ENCODE measurements around the gene TTC28. TPM values are rescaled to one million over a fixed set of nuclear protein-coding genes. Genes with fewer than 3 reads are reported as not detected.

TTC28 gene
- total RNA-seq, 1 donor from 2014 or later: 23.2 TPM

- FAIRE-seq (no peak), DNase-seq (ENCODE audit: low read depth) (no peak)
- H3K36me3 ChIP-seq (ENCODE audit: insufficient read depth, low read length): no peaks in the 10 kb centered on the region
- Mint-ChIP-seq H3K4me3 (ENCODE audit: unreplicated experiment) (no peak overlapping the region), H3K9me3 (ENCODE audit: unreplicated experiment) (peaks cover 18% of the 10 kb centered on the region), H3K27me3 (ENCODE audit: low read depth, unreplicated experiment) (no peaks in the 10 kb centered on the region), H3K4me1 (ENCODE audit: low read depth, unreplicated experiment) (no peaks in the 10 kb centered on the region), H3K27ac (ENCODE audit: unreplicated experiment) (no peak overlapping the region), H3K36me3 (ENCODE audit: low read depth, unreplicated experiment) (no peaks in the 10 kb centered on the region)
- H3K9ac ChIP-seq (ENCODE audit: low read length): no peak overlapping the region
- no peak overlapping the region for H2AFZ ChIP-seq (ENCODE audit: low read depth, low read length)
- H3K4me1 ChIP-seq (ENCODE audit: insufficient read depth, low read length): no peaks in the 10 kb centered on the region
- H3K4me3 ChIP-seq (ENCODE audit: insufficient read depth, low read depth, low read length): no peak overlapping the region
- no peaks in the 10 kb centered on the region for H4K20me1 ChIP-seq (ENCODE audit: insufficient read depth, low read length)
- H3K27ac ChIP-seq (ENCODE audit: low read depth, low read length): no peak overlapping the region
- TF ChIP-seq CTCF (IDR thresholded peaks at IDR 0.05; ENCODE audit: insufficient read depth, low read depth, low read length) (no peak), EZH2 (IDR thresholded peaks at IDR 0.05; ENCODE audit: insufficient read depth, low read length) (no peak)
- H3K9me3 ChIP-seq (ENCODE audit: insufficient read depth, low read depth, low read length): no peaks in the 10 kb centered on the region
- no peaks in the 10 kb centered on the region for H3K27me3 ChIP-seq (ENCODE audit: insufficient read depth, low read length)
- no peak overlapping the region for H3K4me2 ChIP-seq (ENCODE audit: low read length)
- no peaks in the 10 kb centered on the region for H3K79me2 ChIP-seq (ENCODE audit: insufficient read depth, low read length)
Measured at GRCh38 chr22:28507896-28508295, 171.7 kb downstream of the TTC28 start.

- no peaks in the 10 kb centered on the region for H3K27me3 ChIP-seq (ENCODE audit: insufficient read depth, low read length)
- H3K4me2 ChIP-seq (ENCODE audit: low read length): peak overlapping the region; percentile 62
- Mint-ChIP-seq H3K27me3 (ENCODE audit: low read depth, unreplicated experiment) (no peaks in the 10 kb centered on the region), H3K27ac (ENCODE audit: unreplicated experiment) (no peak overlapping the region), H3K9me3 (ENCODE audit: unreplicated experiment) (peaks cover 14% of the 10 kb centered on the region), H3K4me3 (ENCODE audit: unreplicated experiment) (no peak overlapping the region), H3K4me1 (ENCODE audit: low read depth, unreplicated experiment) (no peaks in the 10 kb centered on the region), H3K36me3 (ENCODE audit: low read depth, unreplicated experiment) (no peaks in the 10 kb centered on the region)
- no peak overlapping the region for H3K4me3 ChIP-seq (ENCODE audit: insufficient read depth, low read depth, low read length)
- peak overlapping the region; percentile 69 for H2AFZ ChIP-seq (ENCODE audit: low read depth, low read length)
- H3K79me2 ChIP-seq (ENCODE audit: insufficient read depth, low read length): no peaks in the 10 kb centered on the region
- H3K4me1 ChIP-seq (ENCODE audit: insufficient read depth, low read length): no peaks in the 10 kb centered on the region
- H3K36me3 ChIP-seq (ENCODE audit: insufficient read depth, low read length): no peaks in the 10 kb centered on the region
- no peak overlapping the region for H3K27ac ChIP-seq (ENCODE audit: low read depth, low read length)
- TF ChIP-seq CTCF (IDR thresholded peaks at IDR 0.05; ENCODE audit: insufficient read depth, low read depth, low read length): no peak
- no peak for TF ChIP-seq EZH2 (IDR thresholded peaks at IDR 0.05; ENCODE audit: insufficient read depth, low read length)
- FAIRE-seq (no peak), DNase-seq (ENCODE audit: low read depth) (no peak)
- H3K9ac ChIP-seq (ENCODE audit: low read length): peak overlapping the region; percentile 33
- H3K9me3 ChIP-seq (ENCODE audit: insufficient read depth, low read depth, low read length): no peaks in the 10 kb centered on the region
- H4K20me1 ChIP-seq (ENCODE audit: insufficient read depth, low read length): no peaks in the 10 kb centered on the region
Measured at GRCh38 chr22:28506150-28506535, 173.5 kb downstream of the TTC28 start.

- Mint-ChIP-seq H3K4me1 (ENCODE audit: low read depth, unreplicated experiment) (no peaks in the 10 kb centered on the region), H3K36me3 (ENCODE audit: low read depth, unreplicated experiment) (no peaks in the 10 kb centered on the region), H3K27ac (ENCODE audit: unreplicated experiment) (no peak overlapping the region), H3K27me3 (ENCODE audit: low read depth, unreplicated experiment) (no peaks in the 10 kb centered on the region), H3K9me3 (ENCODE audit: unreplicated experiment) (peaks cover 10% of the 10 kb centered on the region), H3K4me3 (ENCODE audit: unreplicated experiment) (no peak overlapping the region)
- FAIRE-seq (no peak), DNase-seq (ENCODE audit: low read depth) (no peak)
- no peaks in the 10 kb centered on the region for H3K36me3 ChIP-seq (ENCODE audit: insufficient read depth, low read length)
- H3K4me3 ChIP-seq (ENCODE audit: insufficient read depth, low read depth, low read length): no peak overlapping the region
- peak overlapping the region; percentile 62 for H3K4me2 ChIP-seq (ENCODE audit: low read length)
- H3K27ac ChIP-seq (ENCODE audit: low read depth, low read length): no peak overlapping the region
- H3K4me1 ChIP-seq (ENCODE audit: insufficient read depth, low read length): no peaks in the 10 kb centered on the region
- peak overlapping the region; percentile 69 for H2AFZ ChIP-seq (ENCODE audit: low read depth, low read length)
- H3K9me3 ChIP-seq (ENCODE audit: insufficient read depth, low read depth, low read length): no peaks in the 10 kb centered on the region
- H4K20me1 ChIP-seq (ENCODE audit: insufficient read depth, low read length): no peaks in the 10 kb centered on the region
- no peak for TF ChIP-seq CTCF (IDR thresholded peaks at IDR 0.05; ENCODE audit: insufficient read depth, low read depth, low read length)
- TF ChIP-seq EZH2 (IDR thresholded peaks at IDR 0.05; ENCODE audit: insufficient read depth, low read length): no peak
- H3K9ac ChIP-seq (ENCODE audit: low read length): peak overlapping the region; percentile 33
- H3K79me2 ChIP-seq (ENCODE audit: insufficient read depth, low read length): no peaks in the 10 kb centered on the region
- no peaks in the 10 kb centered on the region for H3K27me3 ChIP-seq (ENCODE audit: insufficient read depth, low read length)
Measured at GRCh38 chr22:28505416-28506149, 174.1 kb downstream of the TTC28 start.
